CD4-positive, alpha-beta memory T cell (primary cell): ENCODE data around the gene ITGAE. TPM values are rescaled to one million over a fixed set of nuclear protein-coding genes. Genes with fewer than 3 reads are reported as not detected.

Experiments used
- CTCF ChIA-PET: fragments of 350-600 bp; sonication (Branson Sonifier 250); formaldehyde crosslinking; loops from one replicate; lab custom pipeline; 2021; ENCODE audit warnings: inconsistent platforms; ENCODE audit not compliant: partially characterized antibody; lab: Charles Lee
- POLR2A ChIA-PET: fragments of 350-600 bp; sonication (Branson Sonifier 250); formaldehyde crosslinking; loops from one replicate; lab custom pipeline; 2021; ENCODE audit not compliant: partially characterized antibody; lab: Charles Lee
- DNase-seq, 5 donors: peaks; one replicate each; pipeline versions ENCODE4 v3.0.0 to v3.0.0-alpha.2; 2020 to 2022; ENCODE audit warnings: mixed read lengths in 1 of 5
- H3K27ac ChIP-seq: one replicate; pipeline ENCODE4 v1.7.0; 2013; ENCODE audit warnings: low read depth, low read length
- H3K27me3 ChIP-seq: 2 replicates; pipeline ENCODE4 v1.7.0; 2013; ENCODE audit warnings: mild to moderate bottlenecking, low read length, moderate library complexity; ENCODE audit not compliant: insufficient read depth
- H3K36me3 ChIP-seq: 2 replicates; pipeline ENCODE4 v1.7.0; 2013; ENCODE audit warnings: mild to moderate bottlenecking, low read length, moderate library complexity; ENCODE audit not compliant: insufficient read depth
- H3K4me1 ChIP-seq: 2 replicates; pipeline ENCODE4 v1.7.0; 2013; ENCODE audit warnings: mild to moderate bottlenecking, low read length, moderate library complexity; ENCODE audit not compliant: insufficient read depth
- H3K4me3 ChIP-seq, 2 donors: one replicate each; pipeline ENCODE4 v1.7.0; 2013; ENCODE audit warnings: low read length in 2 of 2, mild to moderate bottlenecking in 1 of 2
- H3K9me3 ChIP-seq, 2 donors: one replicate each; pipeline ENCODE4 v1.7.0; 2013; ENCODE audit warnings: low read length in 2 of 2, control low read depth in 1 of 2; ENCODE audit not compliant: control insufficient read depth in 1 of 2
- H3K27ac Mint-ChIP-seq, 7 donors: one replicate each; pipeline ENCODE4 v1.8.0; 2020 to 2021; ENCODE audit warnings: mixed read lengths in 7 of 7, mild to moderate bottlenecking in 6 of 7, inconsistent platforms in 3 of 7, moderate library complexity in 3 of 7
- H3K27me3 Mint-ChIP-seq, 2 donors: one replicate each; pipeline ENCODE4 v1.8.0; 2020 to 2021; ENCODE audit warnings: mixed read lengths in 2 of 2
- H3K36me3 Mint-ChIP-seq, 2 donors: one replicate each; pipeline ENCODE4 v1.8.0; 2020 to 2021; ENCODE audit warnings: mixed read lengths in 2 of 2, inconsistent platforms in 1 of 2, mild to moderate bottlenecking in 1 of 2
- H3K4me1 Mint-ChIP-seq, 4 donors: one replicate each; pipeline ENCODE4 v1.8.0; 2020 to 2021; ENCODE audit warnings: mixed read lengths in 4 of 4, mild to moderate bottlenecking in 1 of 4
- H3K4me3 Mint-ChIP-seq, 8 donors: one replicate each; pipeline ENCODE4 v1.8.0; 2020 to 2021; ENCODE audit warnings: mixed read lengths in 8 of 8, mild to moderate bottlenecking in 7 of 8, moderate library complexity in 6 of 8, inconsistent platforms in 3 of 8
- H3K9me3 Mint-ChIP-seq, 8 donors: one replicate each; pipeline ENCODE4 v1.8.0; 2020 to 2021; ENCODE audit warnings: mixed read lengths in 8 of 8, mild to moderate bottlenecking in 5 of 8, inconsistent platforms in 3 of 8, moderate library complexity in 1 of 8
- intact Hi-C: fragments of 100-400 bp; cut with micrococcal nuclease; formaldehyde crosslinking; loops from one replicate; pipeline ENCODE4 v1.15.1; 2023
- polyA plus RNA-seq, 2 donors: library from polyadenylated mRNA; unstranded; fragments of 300-500 nt; fragmentation: Illumina TruSeq; gene quantifications; one replicate each; pipeline ENCODE4 v1.2.3, GENCODE V29; 2021
- total RNA-seq, 2 experiments: library from RNA; stranded (reverse); gene quantifications; one replicate each; pipeline ENCODE4 v1.2.3, GENCODE V29; 2021

ITGAE gene
- total and polyA plus RNA-seq, 4 experiments from 2014 or later, result 17.2 to 43.6 (median 27.7) TPM

- Histone ChIP-seq H3K4me1 (peaks cover 26% of the 10 kb centered on the region), H3K4me3 (peak overlapping the region in 1 of 2 donors; percentile 51), H3K27ac (peak overlapping the region; percentile 60), H3K27me3 (no peaks in the 10 kb centered on the region), H3K36me3 (no peaks in the 10 kb centered on the region), H3K9me3 (no peaks in the 10 kb centered on the region)
- peaks cover 17 to 51% (median 30%) of the 10 kb centered on the region in 4 donors for H3K4me1 Mint-ChIP-seq
- H3K36me3 Mint-ChIP-seq, result no peaks in the 10 kb centered on the region
- intact Hi-C loops, result no loop called here
- H3K27ac Mint-ChIP-seq, result peak overlapping the region; percentile 42 to 86 (median 73)
- no peak for DNase-seq
- CTCF ChIA-PET, result interaction anchor here (0.6 to 9.8 kb wide), 5 partner anchors 17 to 291 kb away, joined by 4 to 108 read pairs (median 6); no protein-coding TSS in a partner anchor
- no peaks in the 10 kb centered on the region for H3K27me3 Mint-ChIP-seq
- H3K9me3 Mint-ChIP-seq, result peaks cover 0 to 3% (median 0%) of the 10 kb centered on the region in 8 donors
- POLR2A ChIA-PET, result interaction anchor here (1.0 to 3.3 kb wide), 6 partner anchors 9 to 210 kb away, joined by 3 to 19 read pairs (median 6); partner anchors contain the start of genes ATP2A3 and NCBP3
- H3K4me3 Mint-ChIP-seq, result peak overlapping the region in 6 of 8 donors; percentile 26 to 75 (median 60)
Measured at GRCh38 chr17:3755335-3756030, 45.5 kb downstream of the ITGAE start.

DNA sequence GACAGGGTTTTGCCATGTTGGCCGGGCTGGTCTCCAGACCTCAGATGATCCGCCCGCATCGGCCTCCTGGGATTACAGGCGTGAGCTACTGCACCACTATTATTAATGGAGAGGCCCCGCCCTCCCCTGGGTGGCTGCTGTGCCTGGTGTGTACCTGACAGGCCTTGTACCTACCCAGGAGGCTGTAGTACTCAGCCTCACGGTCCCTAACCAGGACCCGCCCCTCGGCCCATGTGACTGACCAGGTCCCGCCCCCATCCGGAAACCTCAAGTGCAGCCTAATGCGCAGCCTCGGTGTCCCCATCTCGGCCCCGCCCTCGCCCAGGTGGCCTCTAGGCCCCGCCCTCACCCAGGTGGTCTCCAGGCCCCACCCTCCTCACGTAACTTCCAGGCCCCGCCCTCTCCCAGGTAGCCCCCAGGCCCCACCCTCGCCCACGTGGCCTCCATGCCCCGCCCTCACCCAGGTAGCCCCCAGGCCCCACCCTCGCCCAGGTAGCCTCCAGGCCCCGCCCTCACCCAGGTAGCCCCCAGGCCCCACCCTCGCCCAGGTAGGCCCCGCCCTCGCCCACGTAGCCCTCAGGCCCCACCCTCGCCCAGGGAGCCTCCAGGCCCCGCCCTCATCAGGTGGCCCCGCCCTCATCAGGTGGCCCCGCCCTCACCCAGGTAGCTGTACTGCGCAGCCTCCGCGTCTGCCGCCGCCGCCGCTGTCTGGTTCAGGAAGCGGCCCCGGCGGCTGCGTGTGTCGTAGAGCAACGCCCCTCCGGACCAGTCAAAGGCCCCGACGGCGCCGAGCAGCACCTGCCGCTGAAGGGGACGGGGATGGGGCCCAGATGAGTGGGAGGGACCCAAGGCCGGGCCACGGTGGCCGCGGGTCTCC lies 46.3 kb downstream of the ITGAE start:
- intact Hi-C loops, result no loop called here
- peaks cover 0 to under 1% (median 0%) of the 10 kb centered on the region in 8 donors for H3K9me3 Mint-ChIP-seq
- no peaks in the 10 kb centered on the region for H3K9me3 ChIP-seq
- peak overlapping the region in 5 of 8 donors; percentile 44 to 75 (median 64) for H3K4me3 Mint-ChIP-seq
- DNase-seq, result peak; percentile 78 to 87 (median 80)
- peaks cover 23 to 54% (median 36%) of the 10 kb centered on the region in 4 donors for H3K4me1 Mint-ChIP-seq
- peaks cover 33% of the 10 kb centered on the region for H3K4me1 ChIP-seq
- peak overlapping the region in 1 of 2 donors; percentile 51 for H3K4me3 ChIP-seq
- H3K27ac ChIP-seq, result peak overlapping the region; percentile 60
- H3K27me3 Mint-ChIP-seq, result no peaks in the 10 kb centered on the region
- ChIA-PET POLR2A (interaction anchor here (1.0 to 3.3 kb wide), 5 partner anchors 9 to 210 kb away, joined by 4 to 19 read pairs (median 6); partner anchors contain the start of genes ATP2A3 and NCBP3), CTCF (interaction anchor here (9.8 kb wide), 1 partner anchor 17 kb away, joined by 108 read pairs; no protein-coding TSS in a partner anchor)
- no peaks in the 10 kb centered on the region for H3K36me3 Mint-ChIP-seq
- no peaks in the 10 kb centered on the region for H3K36me3 ChIP-seq
- H3K27ac Mint-ChIP-seq, result peak overlapping the region; percentile 36 to 85 (median 68)
- H3K27me3 ChIP-seq, result no peaks in the 10 kb centered on the region

- Histone ChIP-seq H3K36me3 (no peaks in the 10 kb centered on the region), H3K9me3 (no peaks in the 10 kb centered on the region), H3K4me1 (peaks cover 33% of the 10 kb centered on the region), H3K27ac (no peak overlapping the region), H3K27me3 (no peaks in the 10 kb centered on the region), H3K4me3 (no peak overlapping the region)
- no peaks in the 10 kb centered on the region for H3K27me3 Mint-ChIP-seq
- H3K4me1 Mint-ChIP-seq, result peaks cover 25 to 53% (median 38%) of the 10 kb centered on the region in 4 donors
- DNase-seq, result no peak
- H3K36me3 Mint-ChIP-seq, result no peaks in the 10 kb centered on the region
- H3K27ac Mint-ChIP-seq, result peak overlapping the region in 6 of 7 donors; percentile 65 to 91 (median 76)
- POLR2A ChIA-PET, result interaction anchor here (3.3 kb wide), 1 partner anchor 10 kb away, joined by 19 read pairs; no protein-coding TSS in a partner anchor
- intact Hi-C loops, result no loop called here
- H3K9me3 Mint-ChIP-seq, result no peaks in the 10 kb centered on the region
- CTCF ChIA-PET, result interaction anchor here (9.8 kb wide), 1 partner anchor 16 kb away, joined by 108 read pairs; no protein-coding TSS in a partner anchor
- peak overlapping the region in 2 of 8 donors; percentile 38 to 55 for H3K4me3 Mint-ChIP-seq
Measured at GRCh38 chr17:3754066-3754457, 46.9 kb downstream of the ITGAE start.

GRCh38 chr17:3753624-3754023 lies 47.4 kb downstream of the ITGAE start:
- intact Hi-C loops, result no loop called here
- ChIA-PET POLR2A (no interaction called here), CTCF (interaction anchor here (9.8 kb wide), 1 partner anchor 16 kb away, joined by 108 read pairs; no protein-coding TSS in a partner anchor)
- H3K27ac ChIP-seq, result no peak overlapping the region
- Mint-ChIP-seq H3K4me1 (peaks cover 29 to 57% (median 42%) of the 10 kb centered on the region in 4 donors), H3K4me3 (peak overlapping the region in 1 of 8 donors; percentile 38), H3K27ac (peak overlapping the region in 4 of 7 donors; percentile 4 to 91 (median 68)), H3K27me3 (no peaks in the 10 kb centered on the region), H3K36me3 (no peaks in the 10 kb centered on the region), H3K9me3 (no peaks in the 10 kb centered on the region)
- no peak for DNase-seq
- H3K4me1 ChIP-seq, result peaks cover 36% of the 10 kb centered on the region
- no peaks in the 10 kb centered on the region for H3K36me3 ChIP-seq
- H3K9me3 ChIP-seq, result no peaks in the 10 kb centered on the region
- no peak overlapping the region for H3K4me3 ChIP-seq
- H3K27me3 ChIP-seq, result no peaks in the 10 kb centered on the region

- CTCF ChIA-PET, result interaction anchor here (0.9 to 9.8 kb wide), 2 partner anchors 14 to 94 kb away, joined by 3 to 108 read pairs; partner anchors contain the start of gene NCBP3
- Histone ChIP-seq H3K4me3 (no peak overlapping the region), H3K27me3 (no peaks in the 10 kb centered on the region), H3K4me1 (peaks cover 37% of the 10 kb centered on the region), H3K9me3 (no peaks in the 10 kb centered on the region), H3K36me3 (no peaks in the 10 kb centered on the region), H3K27ac (no peak overlapping the region)
- DNase-seq, result no peak
- no peak overlapping the region for H3K27ac Mint-ChIP-seq
- no peaks in the 10 kb centered on the region for H3K9me3 Mint-ChIP-seq
- no peaks in the 10 kb centered on the region for H3K27me3 Mint-ChIP-seq
- no peak overlapping the region for H3K4me3 Mint-ChIP-seq
- H3K36me3 Mint-ChIP-seq, result no peaks in the 10 kb centered on the region
- H3K4me1 Mint-ChIP-seq, result peaks cover 29 to 58% (median 43%) of the 10 kb centered on the region in 4 donors
- intact Hi-C loops, result loop anchor here (1.0 kb wide), 1 partner anchor 13 kb away; no protein-coding TSS in a partner anchor
- POLR2A ChIA-PET, result interaction anchor here (0.7 to 2.8 kb wide), 6 partner anchors 13 to 41 kb away, joined by 3 to 22 read pairs (median 4); no protein-coding TSS in a partner anchor
Measured at GRCh38 chr17:3751836-3752235, 49.2 kb downstream of the ITGAE start.

GRCh38 chr17:3750926-3751325 lies 50.1 kb downstream of the ITGAE start:
- peaks cover 37% of the 10 kb centered on the region for H3K4me1 ChIP-seq
- H3K27ac Mint-ChIP-seq, result peak overlapping the region; percentile 67 to 95 (median 89)
- H3K4me1 Mint-ChIP-seq, result peaks cover 29 to 58% (median 43%) of the 10 kb centered on the region in 4 donors
- H3K36me3 ChIP-seq, result no peaks in the 10 kb centered on the region
- peak overlapping the region; percentile 34 to 87 (median 83) for H3K4me3 Mint-ChIP-seq
- intact Hi-C loops, result loop anchor here (1.0 kb wide), 1 partner anchor 14 kb away; no protein-coding TSS in a partner anchor
- H3K36me3 Mint-ChIP-seq, result no peaks in the 10 kb centered on the region
- no peaks in the 10 kb centered on the region for H3K9me3 ChIP-seq
- H3K9me3 Mint-ChIP-seq, result no peaks in the 10 kb centered on the region
- peak overlapping the region; percentile 10 for H3K27ac ChIP-seq
- no peaks in the 10 kb centered on the region for H3K27me3 Mint-ChIP-seq
- POLR2A ChIA-PET, result interaction anchor here (0.9 to 2.8 kb wide), 4 partner anchors 12 to 37 kb away, joined by 3 to 22 read pairs (median 6); no protein-coding TSS in a partner anchor
- DNase-seq, result peak; percentile 45 to 60 (median 53)
- CTCF ChIA-PET, result interaction anchor here (0.9 to 9.8 kb wide), 5 partner anchors 13 to 95 kb away, joined by 3 to 108 read pairs (median 3); partner anchors contain the start of gene NCBP3
- H3K4me3 ChIP-seq, result no peak overlapping the region
- no peaks in the 10 kb centered on the region for H3K27me3 ChIP-seq
